ENCODE data around the gene PLOD3. TPM values are rescaled to one million over a fixed set of nuclear protein-coding genes. Genes with fewer than 3 reads are reported as not detected.
A peak's percentile ranks its signal among the peaks of the same experiment; 100 is the strongest.

Gene PLOD3
- total and polyA plus RNA-seq, 9 of the 15 experiments (the other 6 are each of a cell fraction or from before 2014, with no cell fraction given), result 2.8 to 101 (median 30.9) TPM

DNA sequence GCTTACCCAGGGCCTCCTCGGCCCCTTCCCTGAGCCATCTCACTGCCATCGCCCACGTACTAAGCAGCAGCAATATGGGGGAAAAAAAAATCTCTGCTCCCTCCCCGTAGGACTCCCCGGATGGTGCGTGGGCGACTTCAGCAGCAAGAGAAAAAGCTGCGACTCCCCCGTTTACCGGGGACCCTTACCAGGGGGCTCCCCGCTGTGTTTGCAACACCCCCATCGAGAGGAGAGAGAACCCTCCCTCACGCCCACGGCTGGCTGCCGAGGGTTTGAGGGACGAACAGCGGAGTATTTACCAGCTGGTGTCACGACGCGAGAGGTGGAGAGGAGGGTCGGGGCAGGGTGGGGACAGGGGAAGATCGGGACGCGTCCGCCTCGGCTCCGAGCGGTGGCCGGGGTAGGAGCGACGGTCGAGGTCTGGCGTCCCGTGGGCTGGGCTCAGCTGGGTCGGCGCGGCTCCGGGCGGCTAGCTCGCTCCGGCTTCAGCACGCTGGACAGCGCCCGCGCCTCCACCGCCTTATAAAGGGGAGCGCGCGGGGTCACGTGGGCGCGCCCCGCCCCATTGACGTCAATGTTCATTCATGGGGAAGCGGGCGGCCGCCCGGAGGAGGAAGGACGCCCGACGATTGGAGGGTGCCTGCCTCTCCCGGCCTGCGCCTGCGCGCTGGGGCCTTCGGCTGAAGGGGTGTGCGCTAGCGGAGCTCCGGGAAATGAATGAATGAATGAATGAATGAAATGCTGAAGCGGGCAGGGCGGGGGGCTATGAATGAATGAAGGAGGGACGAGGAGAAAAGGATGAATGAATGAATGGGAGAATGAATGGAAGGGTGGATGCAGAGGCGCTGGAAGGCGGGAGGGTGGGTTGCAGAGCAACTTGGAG, 52.1 kb downstream of the PLOD3 start, which contains the start of gene VGF (continued):
- TF ChIP-seq TCF7L2 (IDR thresholded peaks at IDR 0.05; ENCODE audit: low read depth, low read length), result no peak
- TF ChIP-seq KDM2B (CRISPR knock-in tag; IDR thresholded peaks at IDR 0.05), result no peak; the same call in none of the 2 replicates
- peak; percentile 97 for TF ChIP-seq NR3C1 (CRISPR knock-in tag; IDR thresholded peaks at IDR 0.05)
- no peak for TF ChIP-seq POLR2AphosphoS2 (IDR thresholded peaks at IDR 0.05; ENCODE audit: low read length)
- TF ChIP-seq RBFOX2 (IDR thresholded peaks at IDR 0.05; ENCODE audit: low read depth, low read length), result peak; percentile 50
- peak; percentile 95 for TF ChIP-seq E2F5 (CRISPR knock-in tag; IDR thresholded peaks at IDR 0.05)
- peak; percentile 49 for TF ChIP-seq TCF3 (CRISPR knock-in tag; IDR thresholded peaks at IDR 0.05)
- TF ChIP-seq NR1H2 (CRISPR knock-in tag; IDR thresholded peaks at IDR 0.05), result peak; percentile 92
- peak; percentile 86; the same call in 1 of the 2 replicates for TF ChIP-seq KAT7 (CRISPR knock-in tag; IDR thresholded peaks at IDR 0.05; ENCODE audit: borderline replicate concordance)
- TF ChIP-seq FOXA3 (CRISPR knock-in tag; conservative IDR thresholded peaks at IDR 0.05 in 1 of 2, IDR thresholded peaks at IDR 0.05 in 1 of 2), result peak in 1 of 2 experiments; percentile 82; a peak in 1 of 4 replicates
- TF ChIP-seq ZNF12 (CRISPR knock-in tag; IDR thresholded peaks at IDR 0.05), result peak; percentile 58; the same call in 1 of the 2 replicates
- TF ChIP-seq PYGO2 (tag; IDR thresholded peaks at IDR 0.05), result no peak
- no peak for TF ChIP-seq NBN (IDR thresholded peaks at IDR 0.05; ENCODE audit: low read depth)
- TF ChIP-seq MEF2D (tag; conservative IDR thresholded peaks at IDR 0.05; ENCODE audit: low read depth), result no peak
- no peak for TF ChIP-seq C11orf30 (IDR thresholded peaks at IDR 0.05; ENCODE audit: low read depth)
- peak; percentile 60; the same call in 1 of the 2 replicates for TF ChIP-seq L3MBTL2 (IDR thresholded peaks at IDR 0.05)
- TF ChIP-seq MLX (CRISPR knock-in tag; conservative IDR thresholded peaks at IDR 0.05), result peak in 1 of 2 experiments; percentile 95; a peak in 2 of 4 replicates
- TF ChIP-seq TAF1 (IDR thresholded peaks at IDR 0.05; ENCODE audit: control insufficient read depth, extremely low read depth, insufficient read depth, low read length, severe bottlenecking), result no peak
- peak; percentile 86 for TF ChIP-seq ETV5 (CRISPR knock-in tag; IDR thresholded peaks at IDR 0.05; ENCODE audit: low read depth)
- no peak for TF ChIP-seq ZNF311 (CRISPR knock-in tag; IDR thresholded peaks at IDR 0.05)
- TF ChIP-seq KAT2B (IDR thresholded peaks at IDR 0.05; ENCODE audit: low read depth, low read length), result no peak
- TF ChIP-seq ZNF644 (tag; IDR thresholded peaks at IDR 0.05; ENCODE audit: low read depth), result peak; percentile 81; the same call in 1 of the 2 replicates
- peak; percentile 22; the same call in 1 of the 2 replicates for TF ChIP-seq BCOR (IDR thresholded peaks at IDR 0.05)
- TF ChIP-seq, protein P1, sequence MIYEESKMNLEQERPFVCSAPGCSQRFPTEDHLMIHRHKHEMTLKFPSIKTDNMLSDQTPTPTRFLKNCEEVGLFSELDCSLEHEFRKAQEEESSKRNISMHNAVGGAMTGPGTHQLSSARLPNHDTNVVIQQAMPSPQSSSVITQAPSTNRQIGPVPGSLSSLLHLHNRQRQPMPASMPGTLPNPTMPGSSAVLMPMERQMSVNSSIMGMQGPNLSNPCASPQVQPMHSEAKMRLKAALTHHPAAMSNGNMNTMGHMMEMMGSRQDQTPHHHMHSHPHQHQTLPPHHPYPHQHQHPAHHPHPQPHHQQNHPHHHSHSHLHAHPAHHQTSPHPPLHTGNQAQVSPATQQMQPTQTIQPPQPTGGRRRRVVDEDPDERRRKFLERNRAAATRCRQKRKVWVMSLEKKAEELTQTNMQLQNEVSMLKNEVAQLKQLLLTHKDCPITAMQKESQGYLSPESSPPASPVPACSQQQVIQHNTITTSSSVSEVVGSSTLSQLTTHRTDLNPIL (CRISPR knock-in tag; IDR thresholded peaks at IDR 0.05), result no peak
- TF ChIP-seq ZFPM2 (CRISPR knock-in tag; IDR thresholded peaks at IDR 0.05), result no peak
- TF ChIP-seq ZFX (CRISPR knock-in tag; IDR thresholded peaks at IDR 0.05), result no peak
- TF ChIP-seq MXI1 (IDR thresholded peaks at IDR 0.05; ENCODE audit: low read depth, low read length), result peak; percentile 90

Data from K562 (cell line).